Neural cell (in vitro differentiated cells): ENCODE measurements around the gene PRKACA.
A peak's percentile ranks its signal among the peaks of the same experiment; 100 is the strongest.

ENCODE experiments used
- CTCF ChIP-seq: fragments of 450-650 bp; IDR thresholded peaks from 2 replicates; pipeline ENCODE4 v1.5.1; 2014; ENCODE audit warnings: antibody characterized with exemption, mild to moderate bottlenecking, moderate library complexity; ENCODE audit not compliant: poor library complexity, severe bottlenecking
- EP300 ChIP-seq: fragments of 450-650 bp; conservative IDR thresholded peaks from 2 replicates; pipeline ENCODE4 v1.6.1; 2014; ENCODE audit warnings: antibody characterized with exemption, mild to moderate bottlenecking, moderate library complexity; ENCODE audit not compliant: poor library complexity, severe bottlenecking
- EZH2 ChIP-seq: fragments of 200-600, 300-800 bp; shearing (Covaris generic), sonication (generic); IDR thresholded peaks from 2 replicates; pipeline ENCODE4 v1.6.1; 2014; ENCODE audit warnings: antibody characterized with exemption, low read length, borderline replicate concordance, mild to moderate bottlenecking; ENCODE audit not compliant: insufficient read depth, poor library complexity, severe bottlenecking
- POLR2AphosphoS5 ChIP-seq: IDR thresholded peaks from 2 replicates; pipeline ENCODE4 v1.6.1; 2012

DNA sequence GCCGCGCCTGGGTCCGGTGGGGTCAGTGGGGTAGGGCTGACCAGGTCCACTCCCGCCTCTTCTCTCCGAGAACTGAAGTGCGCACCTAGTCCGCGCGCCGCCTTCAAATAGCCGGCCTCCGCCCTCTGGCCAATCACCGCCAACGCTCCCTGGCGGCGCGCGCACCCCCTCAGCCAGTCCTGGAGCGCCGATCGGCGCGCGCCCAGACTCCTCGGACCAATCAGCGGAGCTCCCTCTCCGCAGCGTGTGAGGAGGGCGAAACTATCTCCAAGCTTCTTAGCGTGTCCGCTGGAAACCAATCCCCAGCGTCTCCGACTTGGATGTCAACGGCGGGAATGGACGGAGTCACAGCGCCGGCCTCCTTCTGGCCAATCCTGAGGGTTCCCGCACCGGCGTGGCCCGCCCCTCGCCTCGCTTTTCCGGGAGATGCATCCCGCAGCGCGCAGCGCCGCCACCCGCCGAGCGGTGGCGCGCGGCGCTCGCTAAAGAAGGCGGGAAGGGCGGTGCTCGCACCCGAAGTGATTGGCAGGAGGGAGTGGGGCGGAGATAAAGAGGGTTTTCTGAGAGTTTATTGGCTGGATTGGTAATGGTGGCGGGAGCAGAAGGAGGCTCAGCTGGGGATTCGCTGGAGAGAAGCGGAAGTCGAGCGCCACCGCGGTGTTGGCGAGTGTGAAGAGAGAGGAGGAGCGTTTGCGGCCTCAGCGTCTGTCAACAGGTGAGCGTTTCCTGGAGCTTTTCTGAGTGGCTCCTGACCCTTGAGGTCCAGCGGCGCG lies 19.1 kb upstream of the PRKACA start, which contains the start of gene ASF1B:
- peak; percentile 37 for TF ChIP-seq POLR2AphosphoS5
- TF ChIP-seq EP300 = peak; percentile 66
- peak; percentile 100 for TF ChIP-seq CTCF
- no peak for TF ChIP-seq EZH2
